Measurements from ENCODE around the gene GALNT10.
A peak's percentile ranks its signal among the peaks of the same experiment; 100 is the strongest.

Gene GALNT10

GRCh38 chr5:154203798-154204578, 13.5 kb downstream of the GALNT10 start:
- DNase-seq: no peak

- DNase-seq: no peak
Observed at GRCh38 chr5:154205441-154206117, 15.0 kb downstream of the GALNT10 start.

GRCh38 chr5:154206311-154206710, 15.8 kb downstream of the GALNT10 start:
- DNase-seq: no peak

GRCh38 chr5:154207204-154207603, 16.7 kb downstream of the GALNT10 start:
- no peak for DNase-seq

GRCh38 chr5:154209591-154210081, 19.1 kb downstream of the GALNT10 start:
- DNase-seq: no peak

GRCh38 chr5:154210163-154210562, 19.6 kb downstream of the GALNT10 start:
- no peak for DNase-seq

- DNase-seq: peak; percentile 40
Observed at GRCh38 chr5:154211641-154212390, 21.3 kb downstream of the GALNT10 start.

GRCh38 chr5:154213592-154213991, 23.1 kb downstream of the GALNT10 start:
- DNase-seq: no peak

GRCh38 chr5:154214371-154215106, 24.0 kb downstream of the GALNT10 start:
- DNase-seq: no peak

- no peak for DNase-seq
Observed at GRCh38 chr5:154215571-154216325, 25.2 kb downstream of the GALNT10 start.

- no peak for DNase-seq
Observed at GRCh38 chr5:154217462-154217861, 26.9 kb downstream of the GALNT10 start.

- no peak for DNase-seq
Observed at GRCh38 chr5:154218786-154219185, 28.3 kb downstream of the GALNT10 start.

- no peak for DNase-seq
Observed at GRCh38 chr5:154220625-154221024, 30.1 kb downstream of the GALNT10 start.

GRCh38 chr5:154221371-154221896, 30.9 kb downstream of the GALNT10 start:
- DNase-seq: peak; percentile 39

- no peak for DNase-seq
Observed at GRCh38 chr5:154222414-154222813, 31.9 kb downstream of the GALNT10 start.

GRCh38 chr5:154223320-154223719, 32.8 kb downstream of the GALNT10 start:
- DNase-seq: no peak

- DNase-seq: no peak
Observed at GRCh38 chr5:154227090-154227489, 36.6 kb downstream of the GALNT10 start.

- no peak for DNase-seq
Observed at GRCh38 chr5:154228696-154229095, 38.2 kb downstream of the GALNT10 start.

- DNase-seq: no peak
Observed at GRCh38 chr5:154230526-154230925, 40.0 kb downstream of the GALNT10 start.

GRCh38 chr5:154234551-154234950, 44.0 kb downstream of the GALNT10 start:
- no peak for DNase-seq

- DNase-seq: no peak
Observed at GRCh38 chr5:154236011-154236410, 45.5 kb downstream of the GALNT10 start.
